RCC 7860 (cell line): ENCODE results near the gene MAN1B1.
A peak's percentile ranks its signal among the peaks of the same experiment; 100 is the strongest.

Source experiments
- DNase-seq: peaks from one replicate; pipeline ENCODE4 v3.0.0-alpha.2; 2015; ENCODE audit warnings: low spot score
- FAIRE-seq: peaks from 2 replicates; lab custom pipeline; 2012; peaks lifted over from hg19 to GRCh38; lab: Jason Lieb, UNC

The MAN1B1 gene

DNA sequence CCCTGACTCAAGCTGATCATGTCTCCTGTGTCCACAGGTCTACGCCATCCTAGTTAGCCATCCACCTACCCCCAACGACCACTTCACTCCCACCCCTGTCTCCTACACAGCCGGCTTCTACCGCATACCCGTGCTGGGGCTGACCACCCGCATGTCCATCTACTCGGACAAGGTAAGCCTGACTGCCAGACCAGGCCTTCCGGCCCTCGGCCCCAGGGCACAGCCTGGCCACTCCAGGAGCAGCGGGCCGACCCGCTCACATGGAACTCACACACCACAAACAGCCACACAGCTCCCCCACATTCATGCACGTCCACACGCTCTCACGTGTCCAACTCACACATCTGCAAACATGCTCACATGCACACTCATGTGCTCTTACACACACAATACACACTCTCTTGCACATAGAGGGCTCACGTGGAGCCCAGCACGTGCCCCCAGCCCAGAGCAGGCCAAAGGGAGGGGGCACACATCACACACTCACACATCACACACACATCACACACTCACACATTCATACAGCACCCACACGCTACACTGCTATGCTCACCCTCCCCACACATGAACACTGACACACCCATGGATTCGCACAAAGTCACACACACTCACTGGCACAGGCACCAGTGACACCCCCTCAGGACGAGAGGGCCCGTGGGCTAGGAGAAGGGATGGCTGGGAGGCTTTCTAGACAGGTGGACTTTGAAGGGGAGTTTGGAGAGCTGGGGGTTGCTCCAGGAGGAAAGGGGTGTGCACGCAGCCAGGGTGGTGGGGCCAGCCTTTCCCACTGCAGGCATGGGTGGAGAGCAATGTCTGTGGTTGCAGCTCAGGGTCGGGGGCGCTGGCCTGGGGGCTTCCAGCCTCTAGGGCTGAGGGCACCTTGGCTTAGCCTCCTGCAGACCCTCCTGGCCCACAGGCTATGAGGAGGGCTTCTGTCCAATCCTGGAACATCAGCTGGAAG lies 55.5 kb downstream of the MAN1B1 start:
- no peak for FAIRE-seq
- DNase-seq, result no peak

DNA sequence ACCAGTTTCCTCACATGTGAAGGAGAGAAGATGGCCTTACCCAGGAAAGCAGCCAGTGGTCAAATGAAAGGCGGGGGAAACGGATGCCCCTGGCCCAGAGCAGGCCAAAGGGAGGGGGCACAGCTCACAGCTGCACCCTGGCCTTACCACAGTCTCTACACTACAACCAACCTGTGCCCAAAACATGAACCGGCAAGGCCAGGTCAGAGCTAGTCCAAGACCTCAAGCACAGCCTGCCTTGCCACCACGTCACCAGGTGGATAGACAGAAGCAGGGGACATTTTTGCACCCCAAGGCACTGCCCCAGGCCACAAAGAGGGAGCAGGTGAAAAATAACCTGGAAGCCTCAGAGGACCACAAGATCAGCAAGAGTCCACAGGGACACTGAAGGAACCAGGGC lies 56.7 kb downstream of the MAN1B1 start:
- no peak for DNase-seq
- no peak for FAIRE-seq

DNA sequence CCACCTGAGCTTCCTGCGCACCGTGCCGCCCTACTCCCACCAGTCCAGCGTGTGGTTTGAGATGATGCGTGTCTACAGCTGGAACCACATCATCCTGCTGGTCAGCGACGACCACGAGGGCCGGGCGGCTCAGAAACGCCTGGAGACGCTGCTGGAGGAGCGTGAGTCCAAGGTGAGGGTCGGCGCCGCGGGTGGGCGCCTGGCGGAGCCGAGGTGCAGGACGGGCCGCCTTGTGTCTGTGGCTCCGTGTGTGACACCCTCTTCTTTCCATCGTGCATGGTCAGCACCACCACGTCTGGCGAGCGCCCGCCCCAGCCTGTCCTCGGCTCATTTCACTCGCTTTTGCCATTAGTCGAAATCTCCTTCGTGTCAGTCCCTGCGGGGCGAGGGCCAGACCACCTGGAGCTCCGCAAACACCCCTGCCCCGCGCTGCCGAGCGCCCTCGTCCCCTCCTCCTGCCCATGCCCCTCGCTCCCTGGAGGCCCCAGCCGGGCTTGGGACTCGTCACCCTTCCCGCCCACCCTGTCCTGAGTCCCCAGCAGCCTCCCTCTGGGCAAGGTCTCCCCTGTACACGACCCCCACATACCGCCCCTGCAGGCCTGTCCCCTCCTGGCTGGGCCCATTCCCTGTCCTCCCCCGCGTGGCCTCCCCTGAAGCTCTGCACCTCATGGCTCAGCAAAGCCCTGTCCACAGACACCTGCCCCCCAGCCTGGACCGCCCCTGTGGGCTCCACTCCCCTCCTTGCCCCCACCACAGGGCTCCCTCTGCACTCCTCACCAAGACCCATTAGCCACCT lies 59.1 kb downstream of the MAN1B1 start:
- DNase-seq (no peak), FAIRE-seq (no peak)

DNA sequence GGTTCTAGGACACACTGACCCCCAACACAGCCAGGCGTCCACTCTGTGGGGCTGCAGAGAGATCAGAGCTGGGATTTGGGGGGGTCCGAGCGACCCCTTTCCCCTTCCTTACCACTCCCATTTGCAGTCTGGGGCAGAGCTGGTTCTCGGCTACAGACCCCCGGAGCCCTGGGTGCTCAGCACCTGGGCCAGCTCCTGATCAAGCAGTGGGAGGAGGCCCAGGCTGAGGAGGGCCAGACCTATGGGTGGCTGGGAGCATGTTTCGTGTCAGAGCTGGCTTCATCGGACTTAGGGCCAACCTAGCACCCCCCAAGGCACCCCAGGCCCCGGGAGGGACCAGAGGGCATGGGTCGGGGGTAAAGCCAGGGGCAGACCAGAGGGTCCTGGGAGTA lies 59.7 kb downstream of the MAN1B1 start:
- DNase-seq (no peak), FAIRE-seq (no peak)

DNA sequence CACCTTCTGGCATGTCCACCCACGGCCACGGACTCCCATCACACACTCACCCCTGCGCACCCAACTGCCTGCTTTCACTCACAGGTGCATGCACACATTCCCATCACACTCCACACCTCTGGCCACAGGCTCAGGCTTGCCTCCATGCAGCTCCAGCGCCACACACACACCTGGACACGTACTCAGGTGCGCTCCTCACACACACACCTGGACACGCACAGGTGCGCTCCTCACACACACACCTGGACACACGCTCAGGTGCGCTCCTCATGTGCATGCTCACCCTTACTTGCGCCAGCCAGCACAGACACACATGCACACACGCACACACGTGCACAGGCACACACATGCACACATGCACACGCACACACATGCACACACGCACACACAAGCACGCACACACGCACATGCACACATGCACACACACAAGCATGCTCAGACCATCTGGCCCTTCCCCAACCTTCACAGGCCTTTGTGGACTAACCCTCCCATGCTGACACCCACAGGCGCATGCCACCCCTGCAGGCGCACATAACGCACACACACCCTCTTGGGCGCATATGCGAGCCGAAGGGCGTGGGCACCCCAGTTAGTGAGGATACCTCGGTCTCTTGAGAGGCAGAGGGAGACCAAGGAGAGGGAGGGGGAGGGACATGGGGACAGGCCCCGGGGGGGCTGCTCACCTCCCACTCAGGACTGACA lies 60.5 kb downstream of the MAN1B1 start:
- no peak for FAIRE-seq
- no peak for DNase-seq

DNA sequence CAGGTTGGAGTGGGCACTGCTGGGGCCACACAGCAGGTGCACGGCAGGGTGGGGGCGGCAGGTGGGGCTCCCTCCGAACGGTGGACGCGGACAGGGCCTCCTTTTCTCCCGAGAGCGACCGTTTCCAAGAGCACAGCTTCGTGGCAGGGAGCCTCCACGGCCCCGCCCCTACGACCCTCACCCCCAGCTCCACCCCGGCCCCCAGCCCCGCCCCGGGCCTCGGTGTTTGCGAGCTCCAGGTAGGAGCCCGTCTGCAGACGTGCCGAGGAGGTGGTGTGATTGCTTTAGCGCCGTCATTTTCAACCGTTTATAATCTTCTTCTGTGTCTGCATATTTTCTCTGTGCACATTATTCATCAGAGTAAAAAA lies 61.0 kb downstream of the MAN1B1 start:
- FAIRE-seq (no peak), DNase-seq (no peak)

DNA sequence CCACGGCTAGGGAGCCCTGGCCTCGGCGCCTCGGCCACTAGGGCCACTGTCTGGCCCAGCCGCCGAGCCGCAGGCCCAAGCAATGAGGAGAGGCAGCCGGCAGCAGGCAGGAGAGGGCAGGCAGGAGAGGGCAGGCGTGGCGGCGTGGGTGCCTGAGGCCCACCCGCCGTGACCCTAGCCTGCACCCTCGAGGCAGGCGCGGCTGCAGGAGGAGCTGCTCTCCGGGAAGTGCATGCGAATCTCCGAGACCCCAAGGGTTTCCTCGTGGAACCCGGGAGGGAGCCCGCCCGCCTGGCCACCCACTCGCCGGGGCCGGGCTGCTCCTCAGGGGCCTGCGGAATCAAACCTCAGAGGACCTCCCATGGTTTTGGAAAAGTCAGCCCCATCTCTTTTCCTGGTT lies 61.5 kb downstream of the MAN1B1 start:
- FAIRE-seq (no peak), DNase-seq (no peak)

DNA sequence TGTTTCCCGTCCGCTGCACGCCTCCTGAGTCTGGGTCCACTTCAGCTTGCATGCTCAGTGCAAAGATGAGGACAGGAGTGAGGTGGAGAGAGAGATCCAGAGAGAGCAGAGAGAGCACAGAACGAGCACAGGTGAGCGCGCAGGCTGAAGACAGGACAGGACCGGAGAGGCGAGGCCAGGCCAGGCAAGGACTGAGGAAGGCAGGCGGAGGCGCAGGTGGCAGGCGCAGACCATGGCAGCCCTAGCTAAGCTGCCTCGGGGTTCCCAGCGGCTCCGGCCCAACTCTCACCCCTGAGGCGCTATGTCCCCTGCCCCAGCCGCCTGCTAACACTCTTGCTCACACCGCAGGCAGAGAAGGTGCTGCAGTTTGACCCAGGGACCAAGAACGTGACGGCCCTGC lies 61.9 kb downstream of the MAN1B1 start:
- FAIRE-seq, result no peak
- no peak for DNase-seq

DNA sequence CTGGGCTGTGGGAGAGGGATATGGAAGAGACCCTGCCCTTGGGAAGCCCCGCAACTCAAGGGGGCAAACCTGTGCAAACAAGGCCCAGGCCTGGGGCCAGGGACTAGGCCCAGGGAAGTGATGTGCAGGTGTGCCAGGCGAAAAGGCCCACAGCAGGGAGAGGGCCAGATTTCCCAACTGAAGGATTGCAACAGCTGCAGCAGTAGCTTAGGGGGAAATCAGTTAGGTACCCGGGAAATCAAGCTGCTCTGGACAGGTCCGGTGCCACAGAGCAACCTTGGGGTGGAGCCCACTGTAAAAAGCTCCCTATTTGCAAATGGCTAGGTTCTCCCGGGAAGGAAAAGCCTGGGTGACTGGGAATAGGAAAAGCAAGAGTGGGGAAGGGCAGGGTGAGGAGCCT lies 62.6 kb downstream of the MAN1B1 start:
- no peak for DNase-seq
- FAIRE-seq, result no peak

DNA sequence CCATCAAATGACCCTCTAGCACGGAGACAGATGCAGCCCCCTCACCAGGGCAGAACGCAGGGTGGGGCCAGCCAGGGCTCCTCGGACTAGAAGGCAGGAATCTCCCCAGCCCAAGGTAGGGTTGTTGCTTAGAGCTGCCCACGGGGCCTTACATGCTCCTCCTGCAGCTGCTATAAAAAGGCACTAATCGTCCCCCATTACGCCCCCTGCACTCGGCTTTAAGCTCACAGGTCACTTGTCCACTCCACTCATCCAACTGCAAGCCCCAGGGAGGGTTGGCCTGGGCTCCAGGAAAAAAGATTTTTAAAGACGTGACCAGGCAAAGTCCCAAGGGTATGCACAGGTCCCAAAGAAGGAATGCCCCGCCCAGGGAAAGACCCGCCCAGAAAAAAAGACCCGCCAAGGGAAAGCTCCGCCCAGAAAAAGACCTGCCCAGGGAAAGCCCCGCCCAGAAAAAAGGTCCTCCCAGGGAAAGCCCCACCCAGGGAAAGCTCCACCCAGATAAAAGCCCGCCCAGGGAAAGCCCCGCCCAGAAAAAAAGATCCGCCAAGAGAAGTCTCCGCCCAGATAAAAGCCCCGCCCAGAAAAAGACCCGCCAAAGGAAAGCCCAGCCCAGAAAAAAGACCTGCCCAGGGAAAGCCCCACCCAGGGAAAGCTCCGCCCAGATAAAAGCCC lies 63.3 kb downstream of the MAN1B1 start:
- DNase-seq (no peak), FAIRE-seq (no peak)

DNA sequence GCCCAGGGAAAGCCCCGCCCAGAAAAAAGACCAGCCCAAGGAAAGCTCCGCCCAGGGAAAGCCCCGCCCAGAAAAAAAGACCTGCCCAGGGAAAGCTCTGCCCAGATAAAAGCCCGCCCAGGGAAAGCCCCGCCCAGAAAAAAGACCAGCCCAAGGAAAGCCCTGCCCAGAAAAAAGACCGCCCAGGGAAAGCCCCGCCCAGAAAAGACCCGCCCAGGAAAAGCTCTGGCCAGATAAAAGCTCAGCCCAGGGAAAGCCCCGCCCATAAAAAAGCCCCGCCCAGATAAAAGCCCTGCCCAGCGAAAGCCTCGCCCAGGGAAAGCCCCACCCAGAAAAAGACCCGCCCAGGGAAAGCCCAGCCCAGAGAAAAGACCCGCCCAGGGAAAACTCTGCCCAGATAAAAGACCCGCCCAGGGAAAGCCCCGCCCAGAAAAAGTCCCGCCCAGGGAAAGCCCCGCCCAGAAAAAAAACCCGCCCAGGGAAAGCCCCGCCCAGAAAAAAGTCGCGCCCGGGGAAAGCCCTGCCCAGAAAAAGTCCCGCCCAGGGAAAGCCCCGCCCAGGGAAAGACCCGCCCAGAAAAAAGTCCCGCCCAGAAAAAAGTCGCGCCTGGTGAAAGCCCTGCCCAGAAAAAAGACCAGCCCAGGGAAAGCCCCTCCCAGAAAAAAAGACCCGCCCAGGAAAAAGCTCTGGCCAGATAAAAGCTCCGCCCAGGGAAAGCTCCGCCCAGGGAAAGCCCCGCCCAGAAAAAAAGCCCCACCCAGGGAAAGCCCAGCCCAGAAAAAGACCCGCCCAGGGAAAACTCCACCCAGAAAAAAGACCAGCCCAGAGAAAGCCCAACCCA lies 64.1 kb downstream of the MAN1B1 start:
- no peak for FAIRE-seq
- peak; percentile 55 for DNase-seq

DNA sequence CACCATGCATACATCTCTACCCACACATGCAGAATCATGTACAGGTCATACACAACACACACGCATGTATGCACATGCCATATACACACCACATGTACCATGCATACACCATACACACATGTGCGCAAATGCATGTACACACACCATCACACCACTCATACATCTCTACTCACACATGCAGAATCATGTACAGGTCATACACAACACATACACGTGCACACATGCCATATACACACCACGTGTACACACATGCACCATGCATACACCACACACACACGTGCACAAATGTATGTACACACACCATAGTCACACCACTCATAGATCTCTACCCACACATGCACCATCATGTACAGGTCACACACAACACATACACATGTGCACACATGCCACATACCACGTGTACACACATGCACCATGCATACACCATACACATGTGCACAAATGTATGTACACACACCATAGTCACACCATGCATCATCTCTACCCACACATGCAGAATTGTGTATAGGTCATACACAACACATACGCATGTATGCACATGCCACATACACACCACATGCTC lies 66.1 kb downstream of the MAN1B1 start:
- FAIRE-seq, result no peak
- no peak for DNase-seq

DNA sequence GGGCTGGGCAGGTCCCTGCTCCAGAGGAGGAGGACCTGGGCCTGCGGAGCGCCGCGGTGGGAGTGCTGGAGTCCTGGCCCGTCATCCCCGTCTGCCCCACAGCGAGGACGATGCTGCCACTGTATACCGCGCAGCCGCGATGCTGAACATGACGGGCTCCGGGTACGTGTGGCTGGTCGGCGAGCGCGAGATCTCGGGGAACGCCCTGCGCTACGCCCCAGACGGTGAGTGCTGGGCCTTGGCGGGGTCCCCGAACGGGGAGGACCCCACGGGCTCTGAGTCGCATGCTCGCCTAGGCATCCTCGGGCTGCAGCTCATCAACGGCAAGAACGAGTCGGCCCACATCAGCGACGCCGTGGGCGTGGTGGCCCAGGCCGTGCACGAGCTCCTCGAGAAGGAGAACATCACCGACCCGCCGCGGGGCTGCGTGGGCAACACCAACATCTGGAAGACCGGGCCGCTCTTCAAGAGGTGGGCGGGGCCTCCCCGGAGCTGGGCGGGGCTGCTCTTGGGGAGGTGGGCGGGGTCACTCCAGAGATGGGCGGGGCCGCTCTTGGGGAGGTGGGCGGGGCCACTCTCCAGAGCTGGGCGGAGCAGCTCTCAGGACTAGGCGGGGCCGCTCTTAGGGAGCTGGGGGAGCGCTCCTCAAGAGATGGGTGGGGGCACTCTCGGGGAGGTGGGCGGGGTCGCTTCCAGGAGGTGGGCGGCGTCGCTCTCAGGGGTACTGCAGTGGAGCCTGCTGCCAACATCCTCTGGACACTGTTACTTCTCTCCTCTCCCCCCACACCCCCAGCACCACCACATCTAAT lies 70.0 kb downstream of the MAN1B1 start:
- DNase-seq (no peak), FAIRE-seq (no peak)

DNA sequence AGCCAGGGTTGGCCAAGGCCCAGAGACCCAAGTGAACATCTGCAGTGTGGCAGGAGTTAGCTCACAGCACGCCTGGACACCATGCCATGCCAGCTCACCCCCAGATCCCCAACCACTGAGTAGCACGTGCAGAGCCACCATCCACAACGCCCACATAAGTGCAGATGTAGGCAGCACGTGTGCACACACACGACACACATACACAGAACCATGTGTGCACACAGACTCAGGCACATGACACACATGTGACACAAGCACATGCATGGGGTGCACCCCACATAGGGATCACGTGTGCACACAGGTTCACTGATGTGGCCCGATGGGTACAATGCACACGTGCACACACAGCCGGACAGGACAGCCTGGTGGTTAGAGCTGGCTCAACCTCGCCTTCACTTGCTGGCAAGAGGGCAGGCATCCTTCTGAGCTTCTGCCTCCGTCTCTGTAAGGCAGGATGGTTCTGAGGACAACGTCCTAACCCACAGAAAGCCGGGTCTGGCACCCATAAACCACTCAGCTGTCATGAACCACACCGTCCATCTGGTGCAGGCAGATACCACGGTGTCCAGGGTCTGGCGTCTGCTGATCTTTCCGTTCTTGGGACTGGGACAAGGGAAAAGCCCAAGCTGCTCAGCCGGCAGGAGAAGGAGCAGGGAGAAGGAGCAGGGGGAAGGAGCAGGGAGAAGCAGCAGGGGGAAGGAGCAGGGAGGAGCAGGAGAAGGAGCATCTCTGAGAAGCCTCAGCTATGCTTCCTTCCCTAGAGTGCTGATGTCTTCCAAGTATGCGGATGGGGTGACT lies 71.0 kb downstream of the MAN1B1 start:
- FAIRE-seq (no peak), DNase-seq (no peak)

DNA sequence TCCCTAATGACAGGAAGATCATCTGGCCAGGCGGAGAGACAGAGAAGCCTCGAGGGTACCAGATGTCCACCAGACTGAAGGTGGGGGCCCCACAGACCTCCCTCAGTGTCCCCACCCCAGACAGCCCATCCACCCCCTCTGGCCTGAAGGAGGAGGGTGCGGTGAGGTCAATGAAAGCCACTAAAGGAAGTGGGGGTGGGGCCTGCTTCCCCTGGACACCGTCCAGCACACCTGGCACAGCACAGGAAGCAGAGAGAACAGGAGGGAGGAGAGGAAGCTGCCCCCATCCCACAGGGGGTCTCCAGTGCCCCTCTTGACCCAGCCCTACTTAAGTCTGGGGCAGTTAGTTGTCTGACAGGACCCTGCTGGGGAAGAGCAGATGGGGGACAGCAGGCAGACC lies 71.8 kb downstream of the MAN1B1 start:
- DNase-seq (no peak), FAIRE-seq (no peak)
